ENCODE results near the gene CDH11.

Gene CDH11

GRCh38 chr16:65057184-65057583, 64.7 kb downstream of the CDH11 start:
- no peak overlapping the region for H2AFZ ChIP-seq (ENCODE audit: low read length)
- no peak overlapping the region for H3K4me2 ChIP-seq (ENCODE audit: low read depth, low read length, poor library complexity, severe bottlenecking)
- H3K4me1 ChIP-seq (ENCODE audit: insufficient read depth, low read length, poor library complexity, severe bottlenecking): no peaks in the 10 kb centered on the region
- no peaks in the 10 kb centered on the region for H3K9me2 ChIP-seq (replicated peaks; ENCODE audit: low read depth, low read length)
- H3K79me2 ChIP-seq (ENCODE audit: insufficient read depth, low read length): no peaks in the 10 kb centered on the region
- H3K36me3 ChIP-seq (ENCODE audit: insufficient read depth, low read length): no peaks in the 10 kb centered on the region
- no peaks in the 10 kb centered on the region for H3F3A ChIP-seq (ENCODE audit: low read depth)
- no peak for TF ChIP-seq CTCF (conservative IDR thresholded peaks at IDR 0.05; ENCODE audit: low read length)
- no peak for TF ChIP-seq EZH2phosphoT487 (IDR thresholded peaks at IDR 0.05; ENCODE audit: borderline replicate concordance)
- no peaks in the 10 kb centered on the region for H3K27me3 ChIP-seq (ENCODE audit: insufficient read depth, low read length, poor library complexity, severe bottlenecking)
- H3K9ac ChIP-seq (ENCODE audit: low read depth, low read length, poor library complexity, severe bottlenecking): no peak overlapping the region
- H3K4me3 ChIP-seq (ENCODE audit: low read length, poor library complexity, severe bottlenecking): no peak overlapping the region
- H4K20me1 ChIP-seq (ENCODE audit: insufficient read depth, low read length, poor library complexity, severe bottlenecking): no peaks in the 10 kb centered on the region
- peaks cover 6% of the 10 kb centered on the region; the same call in 1 of the 2 replicates for H3K9me3 ChIP-seq (ENCODE audit: insufficient read depth, low read depth, low read length)

DNA sequence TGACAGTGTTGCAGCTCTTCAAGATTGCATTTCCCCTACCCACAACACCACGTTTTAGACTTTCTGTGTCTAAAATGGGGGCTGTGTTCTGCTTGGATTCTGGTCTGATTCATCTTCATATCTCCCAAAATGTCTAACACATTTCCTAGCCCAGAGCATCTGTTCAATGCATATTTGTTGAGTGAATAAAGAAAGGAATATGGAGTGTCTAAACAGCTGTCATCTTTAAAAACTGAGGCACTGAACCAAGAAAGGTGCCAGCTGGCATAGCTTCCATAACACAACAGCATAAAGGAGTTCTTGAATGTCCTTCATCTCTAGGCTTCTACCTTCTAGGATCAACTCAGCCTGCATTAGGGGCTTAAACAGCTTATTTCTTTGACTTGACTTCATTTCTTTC, 67.4 kb downstream of the CDH11 start:
- no peaks in the 10 kb centered on the region for H3F3A ChIP-seq (ENCODE audit: low read depth)
- H4K20me1 ChIP-seq (ENCODE audit: insufficient read depth, low read length, poor library complexity, severe bottlenecking): no peaks in the 10 kb centered on the region
- peaks cover 6% of the 10 kb centered on the region; the same call in 1 of the 2 replicates for H3K9me3 ChIP-seq (ENCODE audit: insufficient read depth, low read depth, low read length)
- no peaks in the 10 kb centered on the region for H3K4me1 ChIP-seq (ENCODE audit: insufficient read depth, low read length, poor library complexity, severe bottlenecking)
- H3K79me2 ChIP-seq (ENCODE audit: insufficient read depth, low read length): no peaks in the 10 kb centered on the region
- no peak overlapping the region for H3K4me3 ChIP-seq (ENCODE audit: low read length, poor library complexity, severe bottlenecking)
- no peak for TF ChIP-seq EZH2phosphoT487 (IDR thresholded peaks at IDR 0.05; ENCODE audit: borderline replicate concordance)
- no peak for TF ChIP-seq CTCF (conservative IDR thresholded peaks at IDR 0.05; ENCODE audit: low read length)
- no peaks in the 10 kb centered on the region for H3K36me3 ChIP-seq (ENCODE audit: insufficient read depth, low read length)
- no peaks in the 10 kb centered on the region for H3K9me2 ChIP-seq (replicated peaks; ENCODE audit: low read depth, low read length)
- no peak overlapping the region for H2AFZ ChIP-seq (ENCODE audit: low read length)
- H3K27me3 ChIP-seq (ENCODE audit: insufficient read depth, low read length, poor library complexity, severe bottlenecking): no peaks in the 10 kb centered on the region
- H3K4me2 ChIP-seq (ENCODE audit: low read depth, low read length, poor library complexity, severe bottlenecking): no peak overlapping the region
- no peak overlapping the region for H3K9ac ChIP-seq (ENCODE audit: low read depth, low read length, poor library complexity, severe bottlenecking)

DNA sequence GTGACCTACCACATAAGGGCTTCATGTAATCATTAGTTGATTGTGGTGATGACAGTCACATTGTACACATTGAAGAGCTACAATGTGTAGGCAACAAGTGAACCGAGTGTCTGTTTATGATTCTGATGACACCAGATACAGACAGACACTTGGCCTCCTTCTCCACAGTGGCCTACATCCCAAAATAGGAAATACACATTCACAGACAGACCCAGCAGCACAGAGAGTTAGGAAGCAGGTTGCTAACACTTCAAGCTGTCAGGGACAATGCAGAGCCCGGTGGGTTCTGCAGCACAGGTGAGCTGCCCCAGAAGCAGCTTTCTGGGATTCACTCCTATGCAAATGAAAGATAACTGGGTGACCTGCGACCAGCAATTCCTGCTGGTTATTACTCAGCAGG, 72.2 kb downstream of the CDH11 start:
- Histone ChIP-seq H4K20me1 (ENCODE audit: insufficient read depth, low read length, poor library complexity, severe bottlenecking) (no peaks in the 10 kb centered on the region), H3K79me2 (ENCODE audit: insufficient read depth, low read length) (no peaks in the 10 kb centered on the region), H3K4me1 (ENCODE audit: insufficient read depth, low read length, poor library complexity, severe bottlenecking) (no peaks in the 10 kb centered on the region), H3F3A (ENCODE audit: low read depth) (no peaks in the 10 kb centered on the region), H3K9me3 (ENCODE audit: insufficient read depth, low read depth, low read length) (peaks cover 6% of the 10 kb centered on the region; the same call in 1 of the 2 replicates), H3K36me3 (ENCODE audit: insufficient read depth, low read length) (no peaks in the 10 kb centered on the region), H3K9ac (ENCODE audit: low read depth, low read length, poor library complexity, severe bottlenecking) (no peak overlapping the region), H2AFZ (ENCODE audit: low read length) (no peak overlapping the region), H3K4me3 (ENCODE audit: low read length, poor library complexity, severe bottlenecking) (no peak overlapping the region), H3K27me3 (ENCODE audit: insufficient read depth, low read length, poor library complexity, severe bottlenecking) (no peaks in the 10 kb centered on the region), H3K9me2 (replicated peaks; ENCODE audit: low read depth, low read length) (no peaks in the 10 kb centered on the region), H3K4me2 (ENCODE audit: low read depth, low read length, poor library complexity, severe bottlenecking) (no peak overlapping the region)
- TF ChIP-seq EZH2phosphoT487 (IDR thresholded peaks at IDR 0.05; ENCODE audit: borderline replicate concordance) (no peak), CTCF (conservative IDR thresholded peaks at IDR 0.05; ENCODE audit: low read length) (no peak)

Measured in Loucy (cell line).